Esophagus squamous epithelium (tissue), 4 donors: Measurements from ENCODE around the gene NRF1.

Experiments used
- CTCF ChIP-seq, 6 experiments: fragments of 450-650 bp in 4 of 6; fragments of 200-600 bp in 2 of 6; sonication (generic) in 2 of 6; IDR thresholded peaks; one replicate each; pipeline ENCODE4 v1.5.1; 2016 to 2019; ENCODE audit warnings: antibody characterized with exemption in 6 of 6, mild to moderate bottlenecking in 4 of 6, moderate library complexity in 4 of 6
- POLR2A ChIP-seq, 4 donors: fragments of 450-650 bp; IDR thresholded peaks; one replicate each; pipeline ENCODE4 v1.6.1; 2017; ENCODE audit warnings: antibody characterized with exemption in 4 of 4, mild to moderate bottlenecking in 4 of 4, moderate library complexity in 3 of 4

DNA sequence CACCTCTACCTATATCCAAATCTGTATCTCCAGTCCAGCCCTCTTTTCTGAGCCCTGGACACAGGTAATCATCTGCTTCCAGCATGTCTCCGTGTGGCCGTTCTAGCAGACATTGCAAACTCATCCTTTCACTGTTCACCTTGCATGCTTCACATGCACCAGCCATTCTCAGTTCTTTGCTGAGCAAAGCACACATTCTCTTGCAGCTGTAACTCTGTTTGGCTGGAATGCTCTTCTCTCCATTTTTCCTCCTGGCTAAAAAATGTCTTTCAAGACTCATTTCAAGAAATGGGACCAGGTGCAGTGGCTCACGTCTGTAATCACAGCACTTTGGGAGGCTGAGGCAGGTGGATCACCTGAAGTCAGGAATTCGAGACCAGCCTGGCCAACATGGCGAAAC lies 40.3 kb upstream of the NRF1 start:
- TF ChIP-seq CTCF (IDR thresholded peaks at IDR 0.05), result no peak
- no peak for TF ChIP-seq POLR2A (IDR thresholded peaks at IDR 0.05)
